ENCODE measurements around the gene SRRM3. TPM values are rescaled to one million over a fixed set of nuclear protein-coding genes. Genes with fewer than 3 reads are reported as not detected.

Gene SRRM3
- polyA plus RNA-seq, 2 of the 4 experiments (the other 2 are of a cell fraction), result 2.4 to 7.0 TPM

DNA sequence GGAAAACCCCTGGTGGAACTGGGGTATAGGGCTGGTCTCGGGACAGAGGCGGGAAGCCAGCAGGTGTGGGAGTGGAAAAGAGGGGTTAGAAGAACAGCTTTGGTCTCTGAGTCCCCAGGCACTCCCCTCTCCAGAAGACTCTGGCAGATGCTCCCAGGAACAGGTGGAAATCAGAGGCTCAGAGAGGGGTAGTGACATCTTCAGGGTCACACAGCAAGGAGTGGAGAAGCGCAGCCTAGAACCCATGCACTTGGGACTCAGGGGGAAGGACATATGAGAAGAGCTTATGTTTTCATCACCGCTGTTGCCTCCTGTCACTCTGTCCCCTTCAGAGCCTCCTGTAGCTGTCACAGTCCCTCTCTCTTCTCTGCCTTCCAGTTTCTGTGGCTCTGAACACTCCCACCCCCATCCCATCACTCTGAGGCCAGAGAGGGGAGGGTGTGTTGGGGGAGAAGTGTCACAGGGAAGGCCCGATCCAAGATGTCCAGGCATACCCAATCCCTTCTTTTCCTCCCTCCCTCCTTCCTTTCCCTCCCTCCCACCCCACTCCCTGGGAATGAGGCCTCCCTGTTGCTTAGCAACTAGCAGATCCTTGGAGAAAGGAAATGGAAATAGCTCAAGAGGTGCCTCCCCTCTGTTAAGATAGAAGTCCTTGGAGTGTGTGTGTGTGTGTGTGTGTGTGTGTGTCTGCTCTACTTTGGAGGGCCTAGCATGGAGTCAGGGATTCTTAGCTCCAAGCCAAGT lies 32.0 kb downstream of the SRRM3 start:
- Histone ChIP-seq H3K4me3 (no peak overlapping the region), H3K4me2 (no peak overlapping the region), H3K27ac (no peak overlapping the region), H3K9me3 (no peaks in the 10 kb centered on the region), H3K4me1 (peaks cover 11% of the 10 kb centered on the region; the same call in 1 of the 3 replicates)
- 80% methylated on average over 5 of the region's 5 CpGs for WGBS (ENCODE audit: missing lambda C conversion rate)
- no peak for FAIRE-seq
- TF ChIP-seq ZFP36 (IDR thresholded peaks at IDR 0.05; ENCODE audit: borderline replicate concordance, partially characterized antibody) (peak; percentile 18), EP300 (IDR thresholded peaks at IDR 0.05) (no peak)
- peak; percentile 17 to 42; a peak in 3 of 6 replicates for ATAC-seq
- peak in 1 of 2 experiments; percentile 48 for DNase-seq (ENCODE audit: low read depth in 1 of 2, low spot score in 1 of 2)
- ChIA-PET POLR2A (interaction anchor here (0.7 kb wide), 1 partner anchor 10 kb away, joined by 3 read pairs; no protein-coding TSS in a partner anchor), CTCF (interaction anchor here (1.1 to 4.1 kb wide), 7 partner anchors 10 to 56 kb away, joined by 3 to 22 read pairs (median 5); no protein-coding TSS in a partner anchor)

DNA sequence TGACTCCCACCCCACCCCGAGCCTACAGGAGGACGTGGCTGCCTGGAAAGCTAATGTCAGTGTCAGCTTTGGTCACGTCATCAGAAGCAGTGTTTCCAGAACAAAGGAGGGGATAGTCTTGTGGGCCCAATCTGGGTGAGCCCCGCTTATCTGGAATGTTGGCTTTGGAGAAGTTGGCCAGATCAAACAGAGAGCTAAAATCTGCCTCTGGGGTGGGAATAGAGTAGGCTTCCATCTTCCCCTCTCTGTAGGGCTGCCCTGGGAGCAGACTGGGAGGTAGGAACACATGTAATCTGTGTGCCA lies 32.5 kb downstream of the SRRM3 start:
- ChIA-PET POLR2A (interaction anchor here (0.7 kb wide), 1 partner anchor 10 kb away, joined by 3 read pairs; no protein-coding TSS in a partner anchor), CTCF (interaction anchor here (1.4 to 4.1 kb wide), 5 partner anchors 9 to 79 kb away, joined by 5 to 22 read pairs (median 6); no protein-coding TSS in a partner anchor)
- FAIRE-seq (no peak), DNase-seq (ENCODE audit: low read depth in 1 of 2, low spot score in 1 of 2) (no peak), ATAC-seq (no peak)
- no peak overlapping the region for H3K4me3 ChIP-seq
- H3K9me3 ChIP-seq, result no peaks in the 10 kb centered on the region
- 76% methylated on average over 4 of the region's 4 CpGs for WGBS (ENCODE audit: missing lambda C conversion rate)
- H3K27ac ChIP-seq, result no peak overlapping the region
- H3K4me1 ChIP-seq, result peaks cover 11% of the 10 kb centered on the region; the same call in 1 of the 3 replicates
- TF ChIP-seq BHLHE40 (IDR thresholded peaks at IDR 0.05; ENCODE audit: low read depth, low read length) (no peak), KDM5A (IDR thresholded peaks at IDR 0.05) (no peak), CHD2 (IDR thresholded peaks at IDR 0.05; ENCODE audit: low read length, partially characterized antibody) (no peak), ESRRA (IDR thresholded peaks at IDR 0.05; ENCODE audit: borderline replicate concordance, low read length) (no peak), ZSCAN20 (CRISPR knock-in tag; IDR thresholded peaks at IDR 0.05) (no peak), POLR2AphosphoS2 (conservative IDR thresholded peaks at IDR 0.05; ENCODE audit: low read length) (no peak), MAFK (IDR thresholded peaks at IDR 0.05; ENCODE audit: partially characterized antibody) (no peak)
- TF ChIP-seq, protein P1, sequence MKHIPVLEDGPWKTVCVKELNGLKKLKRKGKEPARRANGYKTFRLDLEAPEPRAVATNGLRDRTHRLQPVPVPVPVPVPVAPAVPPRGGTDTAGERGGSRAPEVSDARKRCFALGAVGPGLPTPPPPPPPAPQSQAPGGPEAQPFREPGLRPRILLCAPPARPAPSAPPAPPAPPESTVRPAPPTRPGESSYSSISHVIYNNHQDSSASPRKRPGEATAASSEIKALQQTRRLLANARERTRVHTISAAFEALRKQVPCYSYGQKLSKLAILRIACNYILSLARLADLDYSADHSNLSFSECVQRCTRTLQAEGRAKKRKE (CRISPR knock-in tag; IDR thresholded peaks at IDR 0.05; ENCODE audit: low read depth), result no peak
- H3K4me2 ChIP-seq, result no peak overlapping the region

DNA sequence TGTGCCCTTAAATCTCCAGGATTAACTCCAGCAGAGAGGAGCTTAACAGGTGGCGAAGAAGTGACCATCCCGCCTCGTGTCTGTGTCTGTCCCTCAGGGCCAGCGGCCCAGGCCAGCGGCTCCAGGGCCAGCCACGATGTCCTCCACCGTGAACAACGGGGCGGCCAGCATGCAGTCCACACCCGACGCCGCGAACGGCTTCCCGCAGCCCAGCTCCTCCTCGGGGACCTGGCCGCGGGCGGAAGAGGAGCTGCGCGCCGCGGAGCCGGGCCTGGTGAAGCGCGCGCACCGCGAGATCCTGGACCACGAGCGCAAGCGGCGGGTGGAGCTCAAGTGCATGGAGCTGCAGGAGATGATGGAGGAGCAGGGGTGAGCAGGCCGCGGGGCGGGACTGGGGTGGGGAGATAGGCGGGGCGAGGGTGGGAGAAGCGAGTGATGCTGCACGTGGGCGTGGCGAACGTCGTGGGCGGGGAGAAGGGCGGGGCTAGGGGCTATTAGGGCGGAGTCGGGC lies 33.3 kb downstream of the SRRM3 start:
- WGBS (ENCODE audit: missing lambda C conversion rate), result 27% methylated on average over 4 of the region's 48 CpGs
- Histone ChIP-seq H3K4me2 (peak overlapping the region; percentile 61), H3K4me1 (peaks cover 11% of the 10 kb centered on the region; the same call in 1 of the 3 replicates), H3K9me3 (no peaks in the 10 kb centered on the region), H3K4me3 (peak overlapping the region; percentile 27; the same call in 1 of the 3 replicates), H3K27ac (peak overlapping the region in 1 of 2 experiments; percentile 31; a peak in 1 of 6 replicates)
- FAIRE-seq (no peak), ATAC-seq (peak; percentile 70 to 88), DNase-seq (ENCODE audit: low read depth in 1 of 2, low spot score in 1 of 2) (peak; percentile 66 to 87)
- POLR2A ChIA-PET, result no interaction called here
- CTCF ChIA-PET, result interaction anchor here (0.6 to 4.1 kb wide), 7 partner anchors 8 to 79 kb away, joined by 3 to 22 read pairs (median 5); no protein-coding TSS in a partner anchor
- TF ChIP-seq, protein P2, sequence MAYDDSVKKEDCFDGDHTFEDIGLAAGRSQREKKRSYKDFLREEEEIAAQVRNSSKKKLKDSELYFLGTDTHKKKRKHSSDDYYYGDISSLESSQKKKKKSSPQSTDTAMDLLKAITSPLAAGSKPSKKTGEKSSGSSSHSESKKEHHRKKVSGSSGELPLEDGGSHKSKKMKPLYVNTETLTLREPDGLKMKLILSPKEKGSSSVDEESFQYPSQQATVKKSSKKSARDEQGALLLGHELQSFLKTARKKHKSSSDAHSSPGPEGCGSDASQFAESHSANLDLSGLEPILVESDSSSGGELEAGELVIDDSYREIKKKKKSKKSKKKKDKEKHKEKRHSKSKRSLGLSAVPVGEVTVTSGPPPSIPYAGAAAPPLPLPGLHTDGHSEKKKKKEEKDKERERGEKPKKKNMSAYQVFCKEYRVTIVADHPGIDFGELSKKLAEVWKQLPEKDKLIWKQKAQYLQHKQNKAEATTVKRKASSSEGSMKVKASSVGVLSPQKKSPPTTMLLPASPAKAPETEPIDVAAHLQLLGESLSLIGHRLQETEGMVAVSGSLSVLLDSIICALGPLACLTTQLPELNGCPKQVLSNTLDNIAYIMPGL (CRISPR knock-in tag; IDR thresholded peaks at IDR 0.05; ENCODE audit: borderline replicate concordance), result no peak
- TF ChIP-seq, protein P3, sequence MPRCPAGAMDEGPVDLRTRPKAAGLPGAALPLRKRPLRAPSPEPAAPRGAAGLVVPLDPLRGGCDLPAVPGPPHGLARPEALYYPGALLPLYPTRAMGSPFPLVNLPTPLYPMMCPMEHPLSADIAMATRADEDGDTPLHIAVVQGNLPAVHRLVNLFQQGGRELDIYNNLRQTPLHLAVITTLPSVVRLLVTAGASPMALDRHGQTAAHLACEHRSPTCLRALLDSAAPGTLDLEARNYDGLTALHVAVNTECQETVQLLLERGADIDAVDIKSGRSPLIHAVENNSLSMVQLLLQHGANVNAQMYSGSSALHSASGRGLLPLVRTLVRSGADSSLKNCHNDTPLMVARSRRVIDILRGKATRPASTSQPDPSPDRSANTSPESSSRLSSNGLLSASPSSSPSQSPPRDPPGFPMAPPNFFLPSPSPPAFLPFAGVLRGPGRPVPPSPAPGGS (IDR thresholded peaks at IDR 0.05), result no peak
- TF ChIP-seq, protein P4, sequence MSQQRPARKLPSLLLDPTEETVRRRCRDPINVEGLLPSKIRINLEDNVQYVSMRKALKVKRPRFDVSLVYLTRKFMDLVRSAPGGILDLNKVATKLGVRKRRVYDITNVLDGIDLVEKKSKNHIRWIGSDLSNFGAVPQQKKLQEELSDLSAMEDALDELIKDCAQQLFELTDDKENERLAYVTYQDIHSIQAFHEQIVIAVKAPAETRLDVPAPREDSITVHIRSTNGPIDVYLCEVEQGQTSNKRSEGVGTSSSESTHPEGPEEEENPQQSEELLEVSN (IDR thresholded peaks at IDR 0.05; ENCODE audit: borderline replicate concordance, low read depth), result 0 out of 2 replicates have a peak, but pooled peaks have one; percentile 31
